ENCODE measurements around the gene FOXA3.
"Not testable (repeated sequence)": the region's sequence is repeated elsewhere in the genome, so short reads cannot be mapped to it uniquely, and the experiment has no call there.

FOXA3 gene

DNA sequence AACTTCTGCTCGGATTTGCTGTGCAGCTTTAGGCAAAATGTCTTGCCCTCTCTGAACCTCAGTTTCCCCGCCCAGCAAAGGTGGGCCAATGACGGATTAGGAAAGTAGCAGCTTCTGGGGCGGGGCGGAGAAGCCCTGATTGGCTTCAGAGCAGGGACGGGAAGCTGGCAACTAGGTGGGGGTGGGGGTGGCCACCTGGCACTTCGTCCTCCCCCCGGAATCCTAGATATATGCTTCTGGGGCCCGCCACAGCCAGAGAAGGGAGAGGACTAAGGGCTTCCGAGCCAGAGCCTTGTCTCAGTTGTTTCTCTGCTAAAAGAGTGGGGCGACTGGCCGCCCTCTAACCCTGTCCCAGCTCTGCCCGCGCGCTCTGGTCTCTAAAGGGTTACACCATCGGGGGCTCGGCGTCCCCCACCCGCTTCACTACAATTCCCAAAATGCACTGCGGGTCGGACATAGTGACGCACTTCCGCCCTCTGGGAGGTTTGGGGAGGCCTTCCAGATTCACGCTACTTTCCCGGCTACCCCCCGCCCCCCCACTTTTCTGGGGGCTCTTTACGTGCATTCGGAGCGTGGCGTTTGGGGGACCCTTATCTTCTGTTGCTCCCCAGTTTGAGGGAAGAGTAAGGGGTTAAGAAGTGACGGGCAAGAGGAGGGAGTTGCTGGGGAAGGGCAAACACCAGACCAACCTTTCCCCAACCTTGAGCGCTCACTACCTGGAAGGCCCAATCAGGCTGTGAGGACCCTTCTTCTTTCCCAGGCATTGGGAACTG, 22.5 kb downstream of the FOXA3 start:
- peak overlapping the region; percentile 90 for H3K27ac ChIP-seq (ENCODE audit: low read length)
- H3K9me3 ChIP-seq (ENCODE audit: control insufficient read depth, low read depth, low read length) = no peaks in the 10 kb centered on the region
- peak overlapping the region; percentile 85 for H3K4me3 ChIP-seq (ENCODE audit: low read length)
- H3K4me1 ChIP-seq (ENCODE audit: control insufficient read depth, low read depth, low read length) = peaks cover 12% of the 10 kb centered on the region
- no peaks in the 10 kb centered on the region for H3K36me3 ChIP-seq (ENCODE audit: control insufficient read depth, low read depth, low read length)
- no peaks in the 10 kb centered on the region for H3K27me3 ChIP-seq (ENCODE audit: control insufficient read depth, insufficient read depth, low read length)
- H3K9ac ChIP-seq (ENCODE audit: low read length) = peak overlapping the region; percentile 76

DNA sequence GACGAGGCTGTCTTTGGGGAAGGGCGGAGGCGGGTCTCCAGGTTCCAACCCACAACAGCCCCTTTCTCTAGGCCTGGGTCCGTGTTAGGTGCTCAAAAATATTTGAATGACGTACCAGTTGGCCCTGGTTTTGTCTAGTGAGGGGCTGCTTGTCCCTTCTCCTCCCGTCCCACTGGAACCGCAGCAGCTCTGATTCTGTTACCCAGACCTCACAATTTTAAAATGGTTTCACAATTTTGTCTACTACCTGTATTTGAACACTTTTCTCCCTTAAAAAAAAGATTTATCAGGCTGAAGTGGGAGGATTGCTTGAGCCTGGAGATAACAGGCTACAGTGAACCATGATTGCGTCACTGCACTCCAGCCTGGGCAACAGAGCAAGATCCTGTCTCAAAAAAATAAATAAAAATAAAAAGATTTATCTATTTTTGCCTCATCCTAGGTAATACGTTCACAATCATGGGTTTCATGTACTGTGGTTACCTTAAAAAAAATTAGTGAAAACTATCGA, 23.1 kb downstream of the FOXA3 start:
- Histone ChIP-seq H3K27ac (ENCODE audit: low read length) (peak overlapping the region; percentile 90), H3K9me3 (ENCODE audit: control insufficient read depth, low read depth, low read length) (no peaks in the 10 kb centered on the region), H3K27me3 (ENCODE audit: control insufficient read depth, insufficient read depth, low read length) (no peaks in the 10 kb centered on the region), H3K4me1 (ENCODE audit: control insufficient read depth, low read depth, low read length) (peaks cover 5% of the 10 kb centered on the region), H3K4me3 (ENCODE audit: low read length) (peak overlapping the region; percentile 85), H3K36me3 (ENCODE audit: control insufficient read depth, low read depth, low read length) (no peaks in the 10 kb centered on the region), H3K9ac (ENCODE audit: low read length) (peak overlapping the region; percentile 76)

DNA sequence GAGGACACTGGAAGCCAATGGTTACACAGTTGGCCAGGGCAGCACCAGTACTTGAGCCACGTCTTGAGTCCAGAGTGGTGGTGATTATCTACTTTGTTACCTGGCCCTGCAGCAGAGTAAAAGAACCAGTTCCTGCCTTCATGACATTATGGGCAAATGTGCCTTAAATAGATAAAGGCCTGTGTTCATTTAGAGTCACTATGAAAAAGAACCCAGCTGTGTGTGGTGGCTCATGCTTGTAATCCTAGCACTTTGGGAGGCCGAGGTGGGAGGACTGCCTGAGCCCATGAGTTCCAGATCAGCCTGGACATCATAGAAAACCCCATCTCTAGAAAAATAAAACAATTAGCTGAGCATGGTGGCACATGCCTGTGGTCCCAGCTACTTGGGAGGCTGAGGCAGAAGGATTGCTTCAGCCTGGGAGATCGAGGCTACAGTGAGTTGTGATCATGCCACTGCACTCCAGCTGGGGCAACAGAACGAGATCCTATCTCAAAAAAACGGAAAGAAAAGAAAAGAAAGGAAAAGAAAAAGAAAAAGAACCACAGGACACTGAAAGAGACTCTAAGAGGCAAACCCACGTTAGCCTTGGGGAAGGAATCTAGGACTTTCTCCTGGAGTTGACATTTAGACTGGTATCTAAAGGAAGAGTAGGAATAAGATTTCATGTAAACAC, 25.2 kb downstream of the FOXA3 start:
- H3K36me3 ChIP-seq (ENCODE audit: control insufficient read depth, low read depth, low read length) = no peaks in the 10 kb centered on the region
- H3K4me3 ChIP-seq (ENCODE audit: low read length) = no peak overlapping the region
- peaks cover 2% of the 10 kb centered on the region for H3K4me1 ChIP-seq (ENCODE audit: control insufficient read depth, low read depth, low read length)
- no peak overlapping the region for H3K27ac ChIP-seq (ENCODE audit: low read length)
- H3K9ac ChIP-seq (ENCODE audit: low read length) = no peak overlapping the region
- H3K27me3 ChIP-seq (ENCODE audit: control insufficient read depth, insufficient read depth, low read length) = no peaks in the 10 kb centered on the region
- H3K9me3 ChIP-seq (ENCODE audit: control insufficient read depth, low read depth, low read length) = no peaks in the 10 kb centered on the region

DNA sequence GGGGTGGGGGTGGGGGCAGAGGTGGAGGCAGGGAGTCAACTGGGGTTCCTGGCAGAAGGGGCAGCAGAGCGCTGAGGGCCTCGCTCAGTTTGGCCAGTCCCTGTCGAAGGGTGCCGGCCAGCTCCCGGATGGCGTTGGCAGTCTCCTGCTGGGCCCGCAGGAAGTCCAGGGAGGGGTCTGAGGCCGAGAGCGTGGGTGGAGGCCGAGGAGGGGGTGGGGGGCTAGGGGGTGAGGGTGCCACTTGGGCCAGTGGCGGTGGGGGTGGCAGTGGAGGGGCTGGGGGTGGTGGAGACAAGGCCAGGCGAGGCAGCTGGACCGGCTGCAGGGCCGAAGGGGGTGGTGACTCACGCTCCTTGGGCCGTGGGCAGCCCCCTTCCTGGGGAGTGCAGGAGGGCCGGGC, 26.8 kb downstream of the FOXA3 start:
- Histone ChIP-seq H3K4me3 (ENCODE audit: low read length) (no peak overlapping the region), H3K4me1 (ENCODE audit: control insufficient read depth, low read depth, low read length) (peaks cover 2% of the 10 kb centered on the region), H3K9me3 (ENCODE audit: control insufficient read depth, low read depth, low read length) (no peaks in the 10 kb centered on the region), H3K36me3 (ENCODE audit: control insufficient read depth, low read depth, low read length) (no peaks in the 10 kb centered on the region), H3K9ac (ENCODE audit: low read length) (no peak overlapping the region), H3K27me3 (ENCODE audit: control insufficient read depth, insufficient read depth, low read length) (no peaks in the 10 kb centered on the region), H3K27ac (ENCODE audit: low read length) (no peak overlapping the region)

DNA sequence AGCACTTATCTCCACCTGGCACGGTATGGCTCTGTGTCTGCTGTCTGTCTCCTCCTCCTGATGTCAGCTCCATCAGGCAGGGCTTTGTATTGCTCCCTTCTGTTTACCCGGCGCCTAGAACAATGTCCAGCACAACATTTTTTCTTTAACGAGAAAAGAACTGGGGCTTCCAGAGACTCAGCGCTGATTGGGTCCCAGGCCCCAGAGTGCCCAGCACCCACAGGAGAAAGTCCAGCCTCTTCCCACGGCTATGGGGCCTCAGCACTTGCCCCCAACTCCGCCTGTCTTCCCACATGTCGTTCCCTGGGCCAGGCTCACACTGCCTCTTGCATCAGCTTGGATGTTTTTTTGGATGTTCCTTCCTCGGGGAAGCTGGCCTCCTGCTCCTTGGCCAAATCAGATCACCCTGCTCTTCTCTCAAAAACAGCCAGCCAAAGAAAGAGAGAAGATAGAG, 31.4 kb downstream of the FOXA3 start:
- no peak overlapping the region for H3K27ac ChIP-seq (ENCODE audit: low read length)
- peaks cover 7% of the 10 kb centered on the region for H3K27me3 ChIP-seq (ENCODE audit: control insufficient read depth, insufficient read depth, low read length)
- no peaks in the 10 kb centered on the region for H3K9me3 ChIP-seq (ENCODE audit: control insufficient read depth, low read depth, low read length)
- H3K4me3 ChIP-seq (ENCODE audit: low read length) = no peak overlapping the region
- peaks cover 4% of the 10 kb centered on the region for H3K36me3 ChIP-seq (ENCODE audit: control insufficient read depth, low read depth, low read length)
- no peak overlapping the region for H3K9ac ChIP-seq (ENCODE audit: low read length)
- no peaks in the 10 kb centered on the region for H3K4me1 ChIP-seq (ENCODE audit: control insufficient read depth, low read depth, low read length)

DNA sequence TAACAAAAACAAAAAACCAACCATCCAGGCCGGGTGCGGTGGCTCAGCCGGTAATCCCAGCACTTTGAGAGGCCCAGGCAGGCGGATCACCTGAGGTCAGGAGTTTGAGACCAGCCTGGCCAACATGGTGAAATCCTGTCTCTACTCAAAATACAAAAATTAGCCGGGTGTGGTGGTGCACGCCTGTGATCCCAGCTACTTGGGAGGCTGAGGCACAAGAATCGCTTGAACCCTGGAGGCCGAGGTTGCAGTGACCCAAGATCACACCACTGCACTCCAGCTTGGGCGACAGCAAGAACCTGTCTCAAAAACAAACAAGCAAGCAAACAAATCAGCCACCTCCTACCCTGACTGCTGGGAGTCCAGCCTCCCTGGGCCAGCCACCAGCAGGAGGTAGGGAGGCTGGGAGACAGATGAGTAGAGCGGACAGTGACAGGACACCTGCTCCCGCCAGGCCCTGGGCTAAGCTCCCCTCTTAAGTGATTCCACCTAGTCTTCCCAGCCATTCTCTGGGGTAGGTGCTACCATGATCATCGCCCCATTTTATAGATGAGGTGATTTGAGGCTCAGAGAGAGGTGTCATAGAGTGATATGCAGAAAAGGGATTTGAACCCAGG, 32.0 kb downstream of the FOXA3 start:
- H3K27me3 ChIP-seq (ENCODE audit: control insufficient read depth, insufficient read depth, low read length) = peaks cover 13% of the 10 kb centered on the region
- H3K4me3 ChIP-seq (ENCODE audit: low read length); H3K4me1 ChIP-seq (ENCODE audit: control insufficient read depth, low read depth, low read length); H3K9ac ChIP-seq (ENCODE audit: low read length); H3K9me3 ChIP-seq (ENCODE audit: control insufficient read depth, low read depth, low read length); H3K36me3 ChIP-seq (ENCODE audit: control insufficient read depth, low read depth, low read length); H3K27ac ChIP-seq (ENCODE audit: low read length): not testable (repeated sequence)

DNA sequence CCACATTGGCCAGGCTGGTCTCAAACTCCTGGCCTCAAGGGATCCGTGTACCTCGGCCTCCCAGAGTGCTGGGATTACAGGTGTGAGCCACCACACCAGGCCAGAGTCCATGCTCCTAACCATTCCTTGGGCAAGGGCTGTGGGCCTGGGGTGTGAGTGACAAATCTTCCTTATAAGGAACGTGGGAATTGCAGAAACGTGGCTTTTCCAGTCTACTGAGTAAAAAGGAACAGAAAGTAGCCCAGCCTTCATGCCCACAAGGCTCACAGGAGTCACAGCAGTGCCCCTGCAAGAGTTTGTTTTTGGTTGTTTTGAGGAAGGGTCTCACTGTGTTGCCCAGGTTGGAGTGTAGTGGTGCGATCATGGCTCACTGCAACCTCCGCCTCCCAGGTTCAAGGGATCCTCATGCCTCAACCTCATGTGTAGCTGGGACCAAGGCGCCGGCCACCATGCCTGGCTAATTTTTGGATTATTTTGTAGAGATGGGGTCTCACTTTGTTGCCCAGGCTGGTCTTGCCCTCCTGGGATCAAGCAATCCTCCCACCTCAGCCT, 33.2 kb downstream of the FOXA3 start:
- Histone ChIP-seq H3K9ac (ENCODE audit: low read length) (no peak overlapping the region), H3K4me1 (ENCODE audit: control insufficient read depth, low read depth, low read length) (no peaks in the 10 kb centered on the region), H3K4me3 (ENCODE audit: low read length) (no peak overlapping the region), H3K36me3 (ENCODE audit: control insufficient read depth, low read depth, low read length) (peaks cover 4% of the 10 kb centered on the region), H3K27me3 (ENCODE audit: control insufficient read depth, insufficient read depth, low read length) (peaks cover 23% of the 10 kb centered on the region), H3K27ac (ENCODE audit: low read length) (no peak overlapping the region), H3K9me3 (ENCODE audit: control insufficient read depth, low read depth, low read length) (no peaks in the 10 kb centered on the region)

DNA sequence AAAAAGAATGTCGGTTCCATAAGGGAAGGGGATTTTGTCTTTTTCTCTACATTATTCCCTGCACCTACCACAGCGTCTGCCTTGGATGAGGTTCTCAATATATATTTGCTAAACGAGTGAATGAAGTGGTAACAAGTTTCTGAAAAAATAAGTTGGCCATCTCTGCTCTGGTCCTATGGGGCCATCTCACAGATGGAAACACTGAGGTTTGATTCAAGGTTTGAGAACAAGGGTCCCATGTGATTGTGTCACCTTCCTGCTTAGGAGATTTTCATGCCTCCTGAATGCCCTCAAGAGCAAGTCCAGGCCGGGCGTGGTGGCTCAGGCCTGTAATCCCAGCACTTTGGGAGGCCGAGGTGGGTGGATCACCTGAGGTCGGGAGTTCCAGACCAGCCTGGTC, 35.1 kb downstream of the FOXA3 start:
- Histone ChIP-seq H3K9ac (ENCODE audit: low read length) (no peak overlapping the region), H3K4me3 (ENCODE audit: low read length) (no peak overlapping the region), H3K9me3 (ENCODE audit: control insufficient read depth, low read depth, low read length) (no peaks in the 10 kb centered on the region), H3K36me3 (ENCODE audit: control insufficient read depth, low read depth, low read length) (peaks cover 4% of the 10 kb centered on the region), H3K27me3 (ENCODE audit: control insufficient read depth, insufficient read depth, low read length) (peaks cover 23% of the 10 kb centered on the region), H3K27ac (ENCODE audit: low read length) (no peak overlapping the region), H3K4me1 (ENCODE audit: control insufficient read depth, low read depth, low read length) (no peaks in the 10 kb centered on the region)

DNA sequence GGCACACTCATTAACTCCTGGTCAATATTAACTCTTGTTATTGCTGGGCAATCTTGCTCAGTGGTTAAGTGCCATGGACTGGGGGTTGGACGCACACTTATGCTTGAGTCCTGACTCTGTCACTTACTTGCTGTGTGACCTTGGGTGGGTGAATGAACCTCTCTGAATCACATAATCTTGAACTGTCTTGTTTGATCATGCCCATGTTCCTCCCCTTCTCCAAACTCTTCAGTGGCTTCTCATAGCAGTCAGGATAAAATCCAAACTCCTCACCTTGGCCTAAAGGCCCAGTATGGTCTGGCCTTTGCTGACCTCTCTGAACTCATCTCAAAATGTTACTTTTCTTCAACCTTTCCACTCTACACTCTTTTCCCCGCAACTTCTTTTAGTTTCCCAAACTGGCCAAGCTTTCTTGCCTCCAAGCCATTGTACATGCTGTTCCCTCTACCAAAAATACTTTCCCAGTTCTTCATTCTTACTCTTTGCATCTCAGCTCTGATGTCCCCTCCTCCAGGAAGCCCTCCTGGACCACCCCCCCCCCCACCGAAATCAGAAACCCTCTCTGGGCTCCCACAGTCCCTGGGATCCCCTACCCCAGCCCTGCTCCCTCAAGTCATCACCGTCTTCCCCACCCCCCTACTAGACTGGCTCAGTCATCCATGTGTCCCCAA, 35.9 kb downstream of the FOXA3 start:
- H3K4me3 ChIP-seq (ENCODE audit: low read length) = no peak overlapping the region
- H3K36me3 ChIP-seq (ENCODE audit: control insufficient read depth, low read depth, low read length) = peaks cover 4% of the 10 kb centered on the region
- no peak overlapping the region for H3K9ac ChIP-seq (ENCODE audit: low read length)
- no peak overlapping the region for H3K27ac ChIP-seq (ENCODE audit: low read length)
- no peaks in the 10 kb centered on the region for H3K9me3 ChIP-seq (ENCODE audit: control insufficient read depth, low read depth, low read length)
- peaks cover 23% of the 10 kb centered on the region for H3K27me3 ChIP-seq (ENCODE audit: control insufficient read depth, insufficient read depth, low read length)
- no peaks in the 10 kb centered on the region for H3K4me1 ChIP-seq (ENCODE audit: control insufficient read depth, low read depth, low read length)

DNA sequence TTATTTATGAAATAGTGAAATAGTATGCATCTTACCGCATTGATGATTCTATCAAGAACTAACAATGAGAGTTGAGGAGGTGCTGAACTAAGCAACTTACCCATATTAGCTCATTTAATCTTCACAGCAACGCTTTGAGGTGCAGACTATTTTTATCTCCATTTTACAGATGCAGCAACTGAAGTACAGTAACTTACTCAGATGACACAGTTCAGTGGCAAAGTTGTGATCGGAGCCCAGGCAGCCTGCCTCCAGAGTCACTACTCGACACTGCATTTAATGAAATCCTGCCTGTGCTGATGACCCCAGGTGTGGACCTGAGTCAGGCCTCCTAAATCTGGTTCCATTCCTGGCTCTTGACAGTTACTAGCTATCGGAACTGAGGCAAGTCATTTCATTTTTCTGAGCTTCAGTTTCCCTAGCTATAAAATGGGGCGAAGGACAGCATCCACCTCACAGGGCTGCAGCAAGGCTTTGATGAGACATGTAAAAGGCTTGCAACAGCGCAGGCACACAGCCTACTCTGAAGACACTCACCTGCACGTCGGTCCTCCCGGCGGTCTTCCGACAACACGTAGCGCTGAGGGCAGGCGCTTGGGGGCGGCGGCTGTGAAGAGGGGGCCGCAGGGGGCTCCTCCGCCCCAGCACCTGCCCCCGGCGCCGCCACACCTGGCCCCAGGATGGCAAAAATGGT, 36.8 kb downstream of the FOXA3 start:
- Histone ChIP-seq H3K4me3 (ENCODE audit: low read length) (peak overlapping the region; percentile 77), H3K4me1 (ENCODE audit: control insufficient read depth, low read depth, low read length) (no peaks in the 10 kb centered on the region), H3K9me3 (ENCODE audit: control insufficient read depth, low read depth, low read length) (no peaks in the 10 kb centered on the region), H3K36me3 (ENCODE audit: control insufficient read depth, low read depth, low read length) (peaks cover 4% of the 10 kb centered on the region), H3K27me3 (ENCODE audit: control insufficient read depth, insufficient read depth, low read length) (peaks cover 23% of the 10 kb centered on the region), H3K9ac (ENCODE audit: low read length) (no peak overlapping the region), H3K27ac (ENCODE audit: low read length) (no peak overlapping the region)

Data from iPS-18a (cell line).